Measurements from ENCODE around the gene KRTAP8-1.

DNA sequence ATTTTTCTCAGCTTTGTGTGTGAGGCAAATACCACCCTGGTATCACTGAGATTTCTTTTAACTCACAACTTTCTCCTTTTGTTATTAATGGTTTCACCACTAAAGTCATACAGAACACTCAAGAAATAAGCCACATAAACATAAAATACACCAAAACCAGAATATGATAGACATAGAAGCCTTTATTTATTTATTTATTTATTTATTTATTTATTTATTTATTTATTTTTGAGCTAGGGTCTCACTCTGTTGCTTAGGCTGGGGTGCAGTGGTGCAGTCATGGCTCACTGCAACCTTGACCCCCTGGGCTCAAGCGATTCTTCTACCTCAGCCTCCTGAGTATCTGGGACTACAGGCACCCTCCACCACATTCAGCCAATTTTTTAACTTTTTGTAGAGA is 12.5 kb downstream of the KRTAP8-1 start:
- TF ChIP-seq, protein P1, sequence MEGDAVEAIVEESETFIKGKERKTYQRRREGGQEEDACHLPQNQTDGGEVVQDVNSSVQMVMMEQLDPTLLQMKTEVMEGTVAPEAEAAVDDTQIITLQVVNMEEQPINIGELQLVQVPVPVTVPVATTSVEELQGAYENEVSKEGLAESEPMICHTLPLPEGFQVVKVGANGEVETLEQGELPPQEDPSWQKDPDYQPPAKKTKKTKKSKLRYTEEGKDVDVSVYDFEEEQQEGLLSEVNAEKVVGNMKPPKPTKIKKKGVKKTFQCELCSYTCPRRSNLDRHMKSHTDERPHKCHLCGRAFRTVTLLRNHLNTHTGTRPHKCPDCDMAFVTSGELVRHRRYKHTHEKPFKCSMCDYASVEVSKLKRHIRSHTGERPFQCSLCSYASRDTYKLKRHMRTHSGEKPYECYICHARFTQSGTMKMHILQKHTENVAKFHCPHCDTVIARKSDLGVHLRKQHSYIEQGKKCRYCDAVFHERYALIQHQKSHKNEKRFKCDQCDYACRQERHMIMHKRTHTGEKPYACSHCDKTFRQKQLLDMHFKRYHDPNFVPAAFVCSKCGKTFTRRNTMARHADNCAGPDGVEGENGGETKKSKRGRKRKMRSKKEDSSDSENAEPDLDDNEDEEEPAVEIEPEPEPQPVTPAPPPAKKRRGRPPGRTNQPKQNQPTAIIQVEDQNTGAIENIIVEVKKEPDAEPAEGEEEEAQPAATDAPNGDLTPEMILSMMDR (IDR thresholded peaks at IDR 0.05) = no peak
- TF ChIP-seq EZH2 (IDR thresholded peaks at IDR 0.05; ENCODE audit: borderline replicate concordance, insufficient read depth, low read depth, low read length, poor library complexity, severe bottlenecking) = no peak
